Psoas muscle (tissue), 8 donors: ENCODE measurements around the gene MYEOV. TPM values are rescaled to one million over a fixed set of nuclear protein-coding genes. Genes with fewer than 3 reads are reported as not detected.

ENCODE experiments used
- ATAC-seq, 4 donors: fragments of 200-7000 bp; cut with Tn5 transposase; one replicate each; pipeline ENCODE4 v1.9.1; 2020; ENCODE audit warnings: moderate library complexity in 3 of 4, mild to moderate bottlenecking in 2 of 4
- DNase-seq, 2 donors: peaks; one replicate each; pipeline ENCODE4 v3.0.0-alpha.2; 2020
- H3K27ac ChIP-seq: fragments of 200-600 bp; one replicate; pipeline ENCODE4 v1.8.0; 2022
- H3K27me3 ChIP-seq, 3 donors: fragments of 200-600 bp in 1 of 3; one replicate each; pipeline versions ENCODE4 v1.6.1 to v1.8.0; 2013 to 2022; ENCODE audit warnings: low read length in 2 of 3, mild to moderate bottlenecking in 2 of 3, moderate library complexity in 1 of 3; ENCODE audit not compliant: insufficient read depth in 3 of 3
- H3K36me3 ChIP-seq, 2 donors: fragments of 200-600 bp in 1 of 2; one replicate each; pipeline versions ENCODE4 v1.6.1 to v1.8.0; 2013 to 2022; ENCODE audit warnings: low read depth in 1 of 2, mild to moderate bottlenecking in 1 of 2, moderate library complexity in 1 of 2; ENCODE audit not compliant: insufficient read depth in 1 of 2
- H3K4me1 ChIP-seq: fragments of 200-600 bp; one replicate; pipeline ENCODE4 v1.8.0; 2022
- H3K4me3 ChIP-seq: fragments of 200-600 bp; one replicate; pipeline ENCODE4 v1.8.0; 2022; ENCODE audit warnings: mild to moderate bottlenecking
- H3K9me3 ChIP-seq: fragments of 200-600 bp; one replicate; pipeline ENCODE4 v1.8.0; 2022
- CTCF ChIP-seq: fragments of 200-600 bp; IDR thresholded peaks from one replicate; pipeline ENCODE4 v1.8.0; 2022; ENCODE audit warnings: antibody characterized with exemption
- WGBS, 3 donors: extraction: QIAGEN DNeasy Blood & Tissue Kit; methylation state at CpG; one replicate each; pipeline versions ENCODE4 v1.1.6 to v1.1.7; 2013; 5-methylcytosine and 5-hydroxymethylcytosine counted together
- intact Hi-C, 2 donors: fragments of 100-400 bp; cut with DNase I; formaldehyde crosslinking; loops; one replicate each; pipeline versions ENCODE4 v1.11.0 to v1.14.2; 2022
- polyA plus RNA-seq, 3 donors: library from polyadenylated mRNA; stranded (reverse); fragments of 200-250 nt; gene quantifications; one replicate each; pipeline ENCODE4 v1.2.3, GENCODE V29; 2013
- total RNA-seq, 4 donors: library from RNA; stranded (reverse); fragmentation: NEBNext Ultra II Directional in 2 of 4; extraction: Animal tissue kit (Norgen Biotek cat#: 25700) in 2 of 4; gene quantifications; one replicate each; pipeline versions ENCODE4 v1.2.1 to v1.2.4, GENCODE V29; 2021 to 2023
- donor health status: healthy with polysubstance abuse.
- donor health status: DM: no; HTN: no; CAD: no; lungs with moderate emphysema.
- donor health status: Bipolar disorder and iron deficiency.
- donor health status: healthy.
- donor health status: DM: yes; HTN: yes; CAD: no.
- donor health status: DM: no; HTN: no; CAD: no.
- donor health status: DM: no; HTN: no; CAD: no.
- donor health status: DM: yes; HTN: yes; CAD: no.

The MYEOV gene
- total and polyA plus RNA-seq, 7 donors, result 0.09 to 0.27 (median 0.14) TPM; not detected in 3

DNA sequence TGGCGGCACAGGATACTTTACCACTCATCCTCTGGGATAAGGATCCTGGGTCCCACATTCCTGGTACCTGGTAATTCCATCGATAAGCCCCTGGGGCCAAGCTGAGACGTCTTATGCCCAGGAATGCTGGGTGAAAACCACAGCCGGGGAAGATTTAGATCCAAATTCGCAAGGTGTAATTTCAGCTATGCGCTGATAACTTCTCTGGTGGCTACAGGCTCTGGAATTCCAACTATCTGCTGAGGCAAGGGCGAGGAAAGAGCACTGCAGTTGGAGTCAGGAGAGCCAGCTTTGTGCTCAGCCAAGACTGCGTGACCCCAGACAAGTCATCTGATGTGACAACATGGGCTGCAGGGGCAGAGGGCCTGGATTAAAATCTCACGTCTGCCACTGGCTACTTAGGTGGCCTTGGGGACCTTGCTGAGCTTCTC, 9.9 kb upstream of the MYEOV start:
- Histone ChIP-seq H3K27ac (no peak overlapping the region), H3K27me3 (peaks cover 0 to 14% (median 6%) of the 10 kb centered on the region in 3 donors), H3K36me3 (no peaks in the 10 kb centered on the region), H3K4me3 (no peak overlapping the region), H3K4me1 (no peaks in the 10 kb centered on the region), H3K9me3 (peaks cover 6% of the 10 kb centered on the region)
- intact Hi-C loops, result no loop called here
- ATAC-seq (no peak), DNase-seq (no peak)
- 82 to 90% (median 89%) methylated on average over 9 of the region's 9 CpGs for WGBS, 3 donors
- TF ChIP-seq CTCF, result no peak

DNA sequence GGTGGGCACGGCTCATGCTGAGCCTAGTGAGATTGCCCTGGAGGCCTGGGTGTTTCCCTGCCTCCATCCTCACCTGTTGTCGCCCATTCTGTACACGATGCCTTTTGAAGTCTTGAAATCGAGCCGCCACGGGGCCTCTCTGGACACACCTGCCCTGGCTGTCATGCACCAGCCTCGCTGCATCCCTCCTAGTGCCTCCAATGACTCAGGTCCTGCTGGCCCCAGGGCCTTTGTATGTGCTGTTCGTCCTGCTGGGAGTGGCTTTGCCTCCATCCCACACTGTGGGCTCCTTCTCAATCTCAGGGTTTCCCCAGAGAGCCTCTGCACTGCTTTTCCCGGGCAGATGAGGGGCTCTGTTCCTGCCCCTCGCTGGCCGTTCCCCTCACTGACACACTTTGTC, 8.9 kb upstream of the MYEOV start:
- H3K4me3 ChIP-seq, result no peak overlapping the region
- WGBS, 3 donors, result 90 to 98% (median 94%) methylated on average over 11 of the region's 11 CpGs
- no peaks in the 10 kb centered on the region for H3K36me3 ChIP-seq
- ATAC-seq (no peak), DNase-seq (no peak)
- H3K27ac ChIP-seq, result no peak overlapping the region
- H3K27me3 ChIP-seq, result peaks cover 0 to 14% (median 6%) of the 10 kb centered on the region in 3 donors
- intact Hi-C loops, result no loop called here
- no peaks in the 10 kb centered on the region for H3K4me1 ChIP-seq
- no peak for TF ChIP-seq CTCF
- peaks cover 6% of the 10 kb centered on the region for H3K9me3 ChIP-seq

DNA sequence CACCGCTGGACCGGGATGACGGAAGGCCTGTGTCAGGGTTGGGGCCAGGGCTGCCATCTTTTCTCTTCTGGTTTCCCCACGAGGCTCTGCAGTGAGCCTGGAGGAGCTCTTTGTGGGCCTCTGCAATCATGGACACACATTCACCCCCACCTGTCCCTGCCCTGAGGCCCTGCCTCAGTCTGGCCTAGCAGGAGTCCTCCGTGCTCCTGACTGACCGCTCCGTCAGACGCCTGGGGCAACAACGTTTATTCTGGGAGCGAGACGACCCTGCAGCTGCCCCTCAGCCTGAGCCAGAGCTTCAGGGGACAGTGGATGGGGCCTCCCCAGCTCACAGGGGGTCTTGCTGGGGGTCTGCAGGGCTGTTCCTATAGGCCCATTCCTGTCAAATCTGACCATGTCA, 8.2 kb upstream of the MYEOV start:
- Histone ChIP-seq H3K36me3 (no peaks in the 10 kb centered on the region), H3K4me3 (no peak overlapping the region), H3K9me3 (peaks cover 6% of the 10 kb centered on the region), H3K4me1 (no peaks in the 10 kb centered on the region), H3K27ac (no peak overlapping the region), H3K27me3 (peaks cover 0 to 14% (median 6%) of the 10 kb centered on the region in 3 donors)
- TF ChIP-seq CTCF, result no peak
- no peak for ATAC-seq
- intact Hi-C loops, result no loop called here
- WGBS, 3 donors, result 80 to 92% (median 87%) methylated on average over 11 of the region's 11 CpGs
- no peak for DNase-seq

DNA sequence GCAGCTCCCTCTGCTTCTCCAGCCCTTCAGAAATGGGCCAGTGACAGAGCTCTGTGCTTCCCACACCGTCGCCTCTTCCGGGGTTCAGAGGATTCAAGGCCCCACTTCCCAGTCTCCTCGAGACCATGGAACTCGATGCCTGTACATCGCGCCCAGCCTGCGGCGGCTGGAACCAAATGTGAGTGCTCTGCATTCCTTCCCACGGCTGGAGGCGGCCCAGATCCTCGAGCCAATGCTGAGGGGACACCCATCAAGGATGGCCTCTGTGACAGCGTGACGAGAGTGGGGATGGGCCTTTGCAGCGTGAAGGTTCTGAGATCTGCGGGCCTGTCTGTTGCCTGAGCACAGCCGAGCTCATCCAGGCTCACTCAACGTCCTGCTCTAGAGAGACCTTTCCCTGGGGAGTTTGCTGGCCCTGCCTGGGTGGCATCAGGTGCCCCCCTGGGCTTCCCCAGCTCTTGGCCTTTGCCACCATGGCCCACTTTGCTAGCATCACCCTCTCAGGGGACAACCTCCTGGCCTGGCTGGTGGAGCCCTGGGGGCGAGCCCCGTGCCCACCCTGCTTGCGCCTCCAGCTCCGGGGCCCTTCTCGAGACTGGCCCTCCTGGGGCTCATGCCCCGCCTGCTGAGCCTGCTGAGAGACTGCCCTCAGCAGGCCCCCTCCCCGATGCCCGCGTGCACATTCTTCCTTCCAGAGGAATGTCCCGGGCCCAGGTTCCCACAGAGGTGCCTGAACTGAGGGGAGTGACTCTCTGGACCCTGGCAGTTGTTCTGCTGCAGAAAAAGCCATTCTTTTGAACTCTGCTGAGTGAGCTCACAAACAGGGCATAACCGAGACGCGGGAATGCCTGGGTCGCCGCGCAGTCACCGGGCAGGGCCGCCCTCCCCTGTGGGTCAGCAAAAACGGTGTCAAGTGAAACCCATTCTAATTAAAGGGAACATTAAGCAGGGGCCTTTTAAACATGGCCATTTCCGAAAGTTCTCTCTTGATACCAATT, 7.3 kb upstream of the MYEOV start:
- Histone ChIP-seq H3K4me1 (no peaks in the 10 kb centered on the region), H3K27me3 (peaks cover 0 to 14% (median 6%) of the 10 kb centered on the region in 3 donors), H3K4me3 (no peak overlapping the region), H3K9me3 (peaks cover 6% of the 10 kb centered on the region), H3K27ac (no peak overlapping the region), H3K36me3 (no peaks in the 10 kb centered on the region)
- DNase-seq (no peak), ATAC-seq (no peak)
- intact Hi-C loops, result no loop called here
- no peak for TF ChIP-seq CTCF
- whole genome bisulfite sequencing, 3 donors, result 42 to 47% (median 46%) methylated on average over 38 of the region's 38 CpGs
